Testis (tissue), 3 donors: ENCODE measurements around the gene RASAL1. TPM values are rescaled to one million over a fixed set of nuclear protein-coding genes. Genes with fewer than 3 reads are reported as not detected.

ENCODE experiments used
- DNase-seq: peaks from one replicate; pipeline ENCODE4 v3.0.0-alpha.2; 2019
- H3K27ac ChIP-seq, 2 donors: fragments of 200-600 bp; sonication (generic); one replicate each; pipeline ENCODE4 v1.5.1; 2019
- H3K27me3 ChIP-seq: fragments of 200-600 bp; sonication (generic); one replicate; pipeline ENCODE4 v1.5.1; 2019
- H3K36me3 ChIP-seq: fragments of 200-600 bp; sonication (generic); one replicate; pipeline ENCODE4 v1.5.1; 2017; ENCODE audit warnings: low read depth; ENCODE audit errors: missing control alignments
- H3K4me1 ChIP-seq: fragments of 200-600 bp; sonication (generic); one replicate; pipeline ENCODE4 v1.5.1; 2019
- H3K4me3 ChIP-seq, 2 donors: fragments of 200-600 bp; sonication (generic); one replicate each; pipeline ENCODE4 v1.5.1; 2017 to 2019
- H3K9me3 ChIP-seq: fragments of 200-600 bp; sonication (generic); one replicate; pipeline ENCODE4 v1.5.1; 2017
- CTCF ChIP-seq, 3 experiments: fragments of 450-650 bp in 2 of 3; fragments of 200-600 bp in 1 of 3; sonication (generic) in 1 of 3; IDR thresholded peaks; one replicate each; pipeline ENCODE4 v1.5.1; 2016 to 2019; ENCODE audit warnings: antibody characterized with exemption in 3 of 3, mild to moderate bottlenecking in 2 of 3, moderate library complexity in 1 of 3
- POLR2A ChIP-seq: fragments of 450-650 bp; IDR thresholded peaks from one replicate; pipeline ENCODE4 v1.6.1; 2017; ENCODE audit warnings: antibody characterized with exemption, mild to moderate bottlenecking, moderate library complexity
- WGBS, 2 donors: methylation state at CpG; one replicate each; pipeline ENCODE4 v1.1.5; 2018; 5-methylcytosine and 5-hydroxymethylcytosine counted together
- intact Hi-C: fragments of 100-400 bp; cut with DNase I; formaldehyde crosslinking; loops from one replicate; pipeline ENCODE4 v1.15.1; 2023; ENCODE audit warnings: low total_unique reads
- polyA plus RNA-seq: library from polyadenylated mRNA; stranded (reverse); fragments of 350-450 nt; fragmentation: Illumina TruSeq; extraction: RNeasy Lipid Tissue Mini Kit (QIAGEN cat#74804); gene quantifications from one replicate; pipeline ENCODE4 v1.2.3, GENCODE V29; 2014; ENCODE audit warnings: low read depth, low replicate concordance; ENCODE audit not compliant: insufficient read depth
- total RNA-seq, 2 donors: library from RNA; depleted of rRNA; stranded (reverse); fragments of >200 nt; gene quantifications; one replicate each; pipeline ENCODE4 v1.2.3, GENCODE V29; 2016

RASAL1 gene
- total and polyA plus RNA-seq, 3 donors from 2014 or later, result 5.0 to 20.1 (median 18.2) TPM

- Histone ChIP-seq H3K4me3 (no peak overlapping the region), H3K36me3 (no peaks in the 10 kb centered on the region), H3K9me3 (no peaks in the 10 kb centered on the region), H3K27ac (no peak overlapping the region), H3K4me1 (no peaks in the 10 kb centered on the region), H3K27me3 (no peaks in the 10 kb centered on the region)
- intact Hi-C loops, result no loop called here
- 78 to 85% methylated on average over 7 of the region's 7 CpGs for WGBS, 2 donors
- TF ChIP-seq POLR2A, result no peak
- no peak for TF ChIP-seq CTCF (IDR thresholded peaks at IDR 0.05)
- DNase-seq, result no peak
These were observed 25.5 kb downstream of the RASAL1 start for GRCh38 chr12:113109872-113110599.

- no peak for TF ChIP-seq POLR2A
- no peak for TF ChIP-seq CTCF (IDR thresholded peaks at IDR 0.05)
- no peak overlapping the region for H3K4me3 ChIP-seq
- H3K9me3 ChIP-seq, result no peaks in the 10 kb centered on the region
- no peak overlapping the region for H3K27ac ChIP-seq
- WGBS, 2 donors, result 93% methylated on average over 5 of the region's 5 CpGs; no CpG with 5 or more reads in 1 of the 2 donors
- no peaks in the 10 kb centered on the region for H3K4me1 ChIP-seq
- H3K27me3 ChIP-seq, result no peaks in the 10 kb centered on the region
- intact Hi-C loops, result no loop called here
- no peaks in the 10 kb centered on the region for H3K36me3 ChIP-seq
- DNase-seq, result no peak
These were observed 26.2 kb downstream of the RASAL1 start for GRCh38 chr12:113109360-113109759.

GRCh38 chr12:113108308-113108707 lies 27.3 kb downstream of the RASAL1 start:
- no peaks in the 10 kb centered on the region for H3K4me1 ChIP-seq
- no peak for TF ChIP-seq POLR2A
- no peak for TF ChIP-seq CTCF (IDR thresholded peaks at IDR 0.05)
- intact Hi-C loops, result no loop called here
- WGBS, 2 donors, result 82 to 96% methylated on average over 4 of the region's 4 CpGs
- H3K9me3 ChIP-seq, result no peaks in the 10 kb centered on the region
- no peak for DNase-seq
- H3K27me3 ChIP-seq, result no peaks in the 10 kb centered on the region
- no peak overlapping the region for H3K27ac ChIP-seq
- no peaks in the 10 kb centered on the region for H3K36me3 ChIP-seq
- no peak overlapping the region for H3K4me3 ChIP-seq

GRCh38 chr12:113106361-113106760 lies 29.2 kb downstream of the RASAL1 start:
- Histone ChIP-seq H3K9me3 (no peaks in the 10 kb centered on the region), H3K36me3 (no peaks in the 10 kb centered on the region), H3K27ac (no peak overlapping the region), H3K4me1 (no peaks in the 10 kb centered on the region), H3K4me3 (no peak overlapping the region), H3K27me3 (no peaks in the 10 kb centered on the region)
- intact Hi-C loops, result no loop called here
- no peak for DNase-seq
- WGBS, 2 donors, result 69 to 71% methylated on average over 1 of the region's 1 CpG
- TF ChIP-seq CTCF (IDR thresholded peaks at IDR 0.05), result no peak
- TF ChIP-seq POLR2A, result no peak
